GM23248 (cell line): ENCODE data around the gene GPM6B.

ENCODE experiments used
- EZH2 ChIP-seq: fragments of 200-600 bp; sonication (generic); IDR thresholded peaks from 2 replicates; pipeline ENCODE4 v1.6.1; 2018; ENCODE audit warnings: antibody characterized with exemption, mild to moderate bottlenecking; ENCODE audit not compliant: insufficient read depth, poor library complexity, severe bottlenecking
- EZH2phosphoT487 ChIP-seq: fragments of 200-600 bp; sonication (generic); IDR thresholded peaks from 2 replicates; pipeline ENCODE4 v1.6.1; 2018; ENCODE audit warnings: antibody characterized with exemption, moderate library complexity, mild to moderate bottlenecking, low read depth; ENCODE audit not compliant: insufficient read depth

GRCh38 chrX:13840121-13840520 is 23.2 kb upstream of the GPM6B start:
- TF ChIP-seq EZH2phosphoT487 (no peak), EZH2 (no peak)
